Caki2 (cell line): ENCODE measurements around the gene YPEL1. TPM values are rescaled to one million over a fixed set of nuclear protein-coding genes. Genes with fewer than 3 reads are reported as not detected.

ENCODE experiments used
- DNase-seq: peaks from one replicate; pipeline ENCODE4 v3.0.0-alpha.2; 2015; ENCODE audit warnings: low read depth
- in situ Hi-C: cut with HindIII; loops from 2 replicates; pipeline ENCODE4 v1.10.0; 2016; ENCODE audit warnings: low sequenced_read_pairs, low pct_unique_long_range_greater_than_20kb, mixed read lengths
- total RNA-seq: library from RNA; depleted of rRNA; stranded (reverse); fragments of >200 nt; shearing (Covaris generic); gene quantifications from 2 replicates; pipeline ENCODE4 v1.2.3, GENCODE V29; 2014; ENCODE audit warnings: low replicate concordance; rRNA removed

Gene YPEL1
- 0.75 and 2.2 TPM in 2 replicates for total RNA-seq

GRCh38 chr22:21735200-21736083, at the start of gene YPEL1:
Gene YPEL1, minus strand, starts transcription at chr22:21735794. Its CDS starts 25,050 bp downstream, at chr22:21710744.
- in situ Hi-C loops, result no loop called here
- peak; percentile 92 for DNase-seq

- in situ Hi-C loops, result no loop called here
- DNase-seq, result no peak
These were observed 44.7 kb upstream of the YPEL1 start for GRCh38 chr22:21780259-21780658.

GRCh38 chr22:21779444-21779843, 43.9 kb upstream of the YPEL1 start:
- in situ Hi-C loops, result no loop called here

GRCh38 chr22:21778705-21779363, 43.2 kb upstream of the YPEL1 start:
- DNase-seq, result no peak
- in situ Hi-C loops, result no loop called here

More at GRCh38 chr22:21779444-21779843, 43.9 kb upstream of the YPEL1 start:
- DNase-seq, result no peak

- in situ Hi-C loops, result no loop called here
- no peak for DNase-seq
These were observed 36.0 kb upstream of the YPEL1 start for GRCh38 chr22:21771631-21771976.

- in situ Hi-C loops, result no loop called here
- DNase-seq, result no peak
These were observed 32.8 kb upstream of the YPEL1 start for GRCh38 chr22:21768435-21768834.

- in situ Hi-C loops, result no loop called here
- DNase-seq, result no peak
These were observed 31.3 kb upstream of the YPEL1 start for GRCh38 chr22:21766691-21767462.

- DNase-seq, result no peak
- in situ Hi-C loops, result no loop called here
These were observed 30.4 kb upstream of the YPEL1 start for GRCh38 chr22:21765909-21766529.

GRCh38 chr22:21764038-21764804, 28.6 kb upstream of the YPEL1 start:
- in situ Hi-C loops, result no loop called here
- no peak for DNase-seq

- DNase-seq, result no peak
- in situ Hi-C loops, result no loop called here
These were observed 27.4 kb upstream of the YPEL1 start for GRCh38 chr22:21762712-21763581.

- no peak for DNase-seq
- in situ Hi-C loops, result no loop called here
These were observed 26.5 kb upstream of the YPEL1 start for GRCh38 chr22:21761994-21762680.

- in situ Hi-C loops, result no loop called here
- DNase-seq, result no peak
These were observed 25.5 kb upstream of the YPEL1 start for GRCh38 chr22:21761086-21761485.

- in situ Hi-C loops, result no loop called here
- no peak for DNase-seq
These were observed 25.0 kb upstream of the YPEL1 start for GRCh38 chr22:21760640-21761039.

- no peak for DNase-seq
- in situ Hi-C loops, result no loop called here
These were observed 24.2 kb upstream of the YPEL1 start for GRCh38 chr22:21759646-21760376.

- in situ Hi-C loops, result no loop called here
- no peak for DNase-seq
These were observed 23.5 kb upstream of the YPEL1 start for GRCh38 chr22:21759093-21759492.
